H1 (cell line): Measurements from ENCODE around the gene CD38. TPM values are rescaled to one million over a fixed set of nuclear protein-coding genes. Genes with fewer than 3 reads are reported as not detected.

Experiments
- CTCF ChIA-PET: fragments of 300-600 bp; sonication (Branson Sonifier 250); formaldehyde crosslinking; loops from one replicate; lab custom pipeline; 2021; ENCODE audit not compliant: partially characterized antibody; lab: Charles Lee
- POLR2A ChIA-PET: fragments of 300-600 bp; sonication (Branson Sonifier 250); formaldehyde crosslinking; loops from one replicate; lab custom pipeline; 2021; ENCODE audit warnings: inconsistent platforms; ENCODE audit not compliant: partially characterized antibody; lab: Charles Lee
- DNase-seq, 2 experiments: peaks; one replicate each; pipeline versions ENCODE4 v3.0.0 to v3.0.0-alpha.2; 2010 to 2022; ENCODE audit warnings: low spot score in 2 of 2, low read depth in 1 of 2, mixed read lengths in 1 of 2
- FAIRE-seq: peaks from 2 replicates; lab custom pipeline; 2011; peaks lifted over from hg19 to GRCh38; lab: Jason Lieb, UNC
- H2AFZ ChIP-seq: 2 replicates; pipeline ENCODE4 v1.8.1; 2012; ENCODE audit warnings: low read length, inconsistent platforms
- H2AK5ac ChIP-seq: 2 replicates; pipeline ENCODE4 v1.6.1; 2013; ENCODE audit warnings: low read depth, low read length
- H2BK120ac ChIP-seq: replicated peaks from 2 replicates; pipeline ENCODE3; 2013; ENCODE audit warnings: low read depth, low read length, inconsistent platforms
- H2BK12ac ChIP-seq: 2 replicates; pipeline ENCODE4 v1.6.1; 2013; ENCODE audit warnings: low read depth, low read length
- H2BK15ac ChIP-seq: 2 replicates; pipeline ENCODE4 v1.6.1; 2013; ENCODE audit warnings: low read length
- H2BK20ac ChIP-seq: 2 replicates; pipeline ENCODE4 v1.6.1; 2013; ENCODE audit warnings: low read length
- H2BK5ac ChIP-seq: 2 replicates; pipeline ENCODE4 v1.6.1; 2013; ENCODE audit warnings: low read depth, low read length
- H3K14ac ChIP-seq: 2 replicates; pipeline ENCODE4 v1.6.1; 2013; ENCODE audit warnings: inconsistent platforms; ENCODE audit not compliant: insufficient read length
- H3K18ac ChIP-seq: 2 replicates; pipeline ENCODE4 v1.6.1; 2013; ENCODE audit warnings: low read length; ENCODE audit errors: extremely low read depth
- H3K23ac ChIP-seq: 2 replicates; pipeline ENCODE4 v1.6.1; 2013; ENCODE audit warnings: inconsistent platforms; ENCODE audit not compliant: insufficient read length
- H3K23me2 ChIP-seq: 2 replicates; pipeline ENCODE4 v1.6.1; 2013; ENCODE audit warnings: low read depth, low read length
- H3K27ac ChIP-seq: 2 replicates; pipeline ENCODE4 v1.6.1; 2011; ENCODE audit warnings: low read depth, low read length, inconsistent platforms
- H3K27me3 ChIP-seq, 4 experiments: replicated peaks in 1 of 4; 1 replicate in 1 of 4; 2 replicates in 3 of 4; pipeline versions ENCODE4 v1.6.1 to v1.8.1; 2011 to 2013; ENCODE audit warnings: low read length in 3 of 4, mild to moderate bottlenecking in 3 of 4, inconsistent platforms in 2 of 4, mixed read lengths in 2 of 4, moderate library complexity in 1 of 4; ENCODE audit not compliant: control insufficient read depth in 3 of 4, insufficient read depth in 3 of 4; ENCODE audit errors: extremely low read depth in 1 of 4
- H3K36me3 ChIP-seq, 4 experiments: 2 replicates each; pipeline versions ENCODE4 v1.6.1 to v1.8.1; 2011 to 2013; ENCODE audit warnings: mild to moderate bottlenecking in 4 of 4, low read length in 3 of 4, moderate library complexity in 2 of 4, control low read depth in 1 of 4, inconsistent platforms in 1 of 4; ENCODE audit not compliant: insufficient read depth in 4 of 4, control insufficient read depth in 2 of 4
- H3K4ac ChIP-seq: replicated peaks from 2 replicates; pipeline ENCODE3; 2013; ENCODE audit warnings: low read length, low read depth, mixed read lengths, inconsistent platforms; ENCODE audit not compliant: insufficient read length
- H3K4me1 ChIP-seq, 4 experiments: replicated peaks in 1 of 4; 1 replicate in 1 of 4; 2 replicates in 3 of 4; pipeline versions ENCODE4 v1.6.1 to v1.8.1; 2011 to 2013; ENCODE audit warnings: low read length in 3 of 4, inconsistent platforms in 2 of 4, mixed read lengths in 1 of 4; ENCODE audit not compliant: insufficient read depth in 4 of 4, control insufficient read depth in 3 of 4
- H3K4me2 ChIP-seq, 2 experiments: 2 replicates each; pipeline versions ENCODE4 v1.6.1 to v1.8.1; 2011 to 2013; ENCODE audit warnings: low read depth in 2 of 2, low read length in 2 of 2, control low read depth in 1 of 2, inconsistent platforms in 1 of 2, mild to moderate bottlenecking in 1 of 2; ENCODE audit not compliant: insufficient read depth in 1 of 2
- H3K4me3 ChIP-seq, 4 experiments: fragments of 200-600, 300-600 bp in 1 of 4; sonication (generic), shearing (Covaris generic), sonication (Bioruptor Twin) in 1 of 4; 2 replicates each; pipeline versions ENCODE4 v1.5.1 to v1.8.1; 2011 to 2016; ENCODE audit warnings: low read length in 4 of 4, low read depth in 3 of 4, control low read depth in 2 of 4, inconsistent platforms in 2 of 4, mild to moderate bottlenecking in 2 of 4, mixed read lengths in 1 of 4, moderate library complexity in 1 of 4; ENCODE audit not compliant: insufficient read depth in 2 of 4; ENCODE audit errors: extremely low read depth in 1 of 4
- H3K56ac ChIP-seq: replicated peaks from 2 replicates; pipeline ENCODE3; 2013; ENCODE audit warnings: low read depth, mild to moderate bottlenecking, mixed read lengths, low read length, inconsistent platforms; ENCODE audit not compliant: insufficient read length
- H3K79me1 ChIP-seq: 2 replicates; pipeline ENCODE4 v1.6.1; 2013; ENCODE audit warnings: low read depth, low read length, control low read depth
- H3K79me2 ChIP-seq, 2 experiments: 2 replicates each; pipeline versions ENCODE4 v1.6.1 to v1.8.1; 2012 to 2013; ENCODE audit warnings: low read length in 2 of 2, mild to moderate bottlenecking in 2 of 2, inconsistent platforms in 1 of 2; ENCODE audit not compliant: insufficient read depth in 2 of 2, control insufficient read depth in 1 of 2
- H3K9ac ChIP-seq, 4 experiments: replicated peaks in 1 of 4; 1 replicate in 1 of 4; 2 replicates in 3 of 4; pipeline versions ENCODE4 v1.6.1 to v1.8.1; 2011 to 2013; ENCODE audit warnings: low read depth in 3 of 4, low read length in 3 of 4, control low read depth in 2 of 4, mild to moderate bottlenecking in 2 of 4, moderate library complexity in 2 of 4, inconsistent platforms in 1 of 4; ENCODE audit errors: extremely low read depth in 1 of 4
- H3K9me3 ChIP-seq, 2 experiments: 2 replicates each; pipeline versions ENCODE4 v1.6.1 to v1.8.1; 2012 to 2013; ENCODE audit warnings: mild to moderate bottlenecking in 2 of 2, moderate library complexity in 2 of 2, control low read depth in 1 of 2, inconsistent platforms in 1 of 2, low read depth in 1 of 2, low read length in 1 of 2, mixed read lengths in 1 of 2; ENCODE audit not compliant: insufficient read depth in 2 of 2
- H4K20me1 ChIP-seq, 2 experiments: replicated peaks in 1 of 2; 2 replicates each; pipeline versions ENCODE3 to v1.8.1; 2011 to 2013; ENCODE audit warnings: inconsistent platforms in 2 of 2, low read length in 2 of 2, mild to moderate bottlenecking in 1 of 2; ENCODE audit not compliant: insufficient read depth in 2 of 2, control insufficient read depth in 1 of 2
- H4K5ac ChIP-seq: 2 replicates; pipeline ENCODE4 v1.6.1; 2013; ENCODE audit warnings: low read length, low read depth, mixed read lengths, inconsistent platforms; ENCODE audit not compliant: insufficient read length
- H4K8ac ChIP-seq: 2 replicates; pipeline ENCODE4 v1.8.0; 2013; ENCODE audit warnings: mild to moderate bottlenecking, moderate library complexity, low read length, inconsistent platforms; ENCODE audit not compliant: insufficient read depth; ENCODE audit errors: extremely low read depth
- H4K91ac ChIP-seq: replicated peaks from 2 replicates; pipeline ENCODE3; 2013; ENCODE audit warnings: low read length, mixed read lengths, inconsistent platforms; ENCODE audit not compliant: insufficient read length
- CHD1 ChIP-seq: IDR thresholded peaks from 2 replicates; pipeline ENCODE4 v1.6.1; 2012; ENCODE audit warnings: low read depth, low read length, improper control_type of control experiment
- GABPA ChIP-seq: IDR thresholded peaks from 2 replicates; pipeline ENCODE4 v1.6.1; 2011; ENCODE audit warnings: mild to moderate bottlenecking, low read length, moderate library complexity, borderline replicate concordance; ENCODE audit not compliant: insufficient read depth
- NANOG ChIP-seq: IDR thresholded peaks from 2 replicates; pipeline ENCODE4 v1.6.1; 2011; ENCODE audit warnings: low read length, low read depth, mild to moderate bottlenecking, inconsistent platforms; ENCODE audit not compliant: insufficient read depth, poor library complexity, severe bottlenecking
- RAD21 ChIP-seq, 2 experiments: IDR thresholded peaks in 1 of 2; conservative IDR thresholded peaks in 1 of 2; 2 replicates each; pipeline ENCODE4 v1.6.1; 2011; ENCODE audit warnings: low read depth in 2 of 2, low read length in 2 of 2, improper control_type of control experiment in 1 of 2, inconsistent platforms in 1 of 2, mild to moderate bottlenecking in 1 of 2, moderate library complexity in 1 of 2
- SAP30 ChIP-seq: fragments of 300-600 bp; sonication (generic); IDR thresholded peaks from 2 replicates; pipeline ENCODE4 v1.7.1; 2012; ENCODE audit warnings: low read length, moderate library complexity, mild to moderate bottlenecking, inconsistent platforms; ENCODE audit not compliant: insufficient read depth, insufficient replicate concordance
- SIN3A ChIP-seq, 2 experiments: IDR thresholded peaks in 1 of 2; conservative IDR thresholded peaks in 1 of 2; 2 replicates each; pipeline ENCODE4 v1.6.1; 2011 to 2012; ENCODE audit warnings: low read length in 2 of 2, improper control_type of control experiment in 1 of 2, low read depth in 1 of 2, mild to moderate bottlenecking in 1 of 2
- SP4 ChIP-seq: IDR thresholded peaks from 2 replicates; pipeline ENCODE4 v1.6.1; 2012; ENCODE audit warnings: low read length, inconsistent platforms
- TAF7 ChIP-seq: optimal IDR thresholded peaks from 2 replicates; pipeline ENCODE3; 2011; ENCODE audit warnings: low read depth, mild to moderate bottlenecking, inconsistent platforms, low read length, moderate library complexity, borderline replicate concordance
- TBP ChIP-seq: IDR thresholded peaks from 2 replicates; pipeline ENCODE4 v1.6.1; 2011; ENCODE audit warnings: low read depth, low read length, improper control_type of control experiment
- USF2 ChIP-seq: IDR thresholded peaks from 2 replicates; pipeline ENCODE4 v1.6.1; 2011; ENCODE audit warnings: low read length, improper control_type of control experiment
- WGBS, 2 experiments: shearing (Covaris generic) in 1 of 2; methylation state at CpG; one replicate each; pipeline versions ENCODE4 v1.1.6 to v1.1.7; 2013 to 2015; ENCODE audit warnings: low lambda C conversion rate in 2 of 2, mixed read lengths in 2 of 2, inconsistent platforms in 1 of 2, low coverage in 1 of 2, missing lambda C conversion rate in 1 of 2; ENCODE audit not compliant: insufficient replicate concordance in 2 of 2, insufficient coverage in 1 of 2, insufficient read length in 1 of 2; ENCODE audit errors: extremely low coverage in 1 of 2, missing lambda C conversion rate in 1 of 2; 5-methylcytosine and 5-hydroxymethylcytosine counted together
- polyA plus RNA-seq, 7 experiments: library from polyadenylated mRNA; depleted of rRNA in 3 of 7; stranded (reverse) in 5 of 7; unstranded in 2 of 7; fragments of >200 nt in 5 of 7; fragments of 200-250 nt in 2 of 7; gene quantifications; 1 replicate in 5 of 7; 2 replicates in 1 of 7; 4 replicates in 1 of 7; pipeline versions ENCODE4 v1.2.1 to v1.2.3, GENCODE V29; 2011 to 2013; ENCODE audit warnings: missing spikeins in 2 of 7, mixed read lengths in 2 of 7
- total RNA-seq: library from RNA; stranded (reverse); fragmentation: NEBNext Ultra II Directional; extraction: Animal tissue kit (Norgen Biotek cat#: 25700); gene quantifications from 2 replicates; pipeline ENCODE4 v1.2.1, GENCODE V29; 2021

The CD38 gene
- total and polyA plus RNA-seq, 2 of the 8 experiments (the other 6 are each of a cell fraction or from before 2014, with no cell fraction given), result 0.14 to 0.24 TPM

GRCh38 chr4:15755321-15756155 is 22.6 kb upstream of the CD38 start:
- Histone ChIP-seq H2BK20ac (no peak overlapping the region), H3K23ac (no peak overlapping the region), H3K9ac (no peak overlapping the region), H4K91ac (no peak overlapping the region), H3K56ac (no peak overlapping the region), H3K27me3 (no peaks in the 10 kb centered on the region), H3K27ac (no peak overlapping the region), H2BK15ac (no peak overlapping the region), H3K36me3 (no peaks in the 10 kb centered on the region), H2AFZ (no peak overlapping the region), H3K23me2 (no peaks in the 10 kb centered on the region), H4K5ac (no peak overlapping the region), H3K18ac (no peak overlapping the region), H2BK120ac (no peak overlapping the region), H3K4me1 (no peaks in the 10 kb centered on the region), H2BK12ac (no peak overlapping the region), H2BK5ac (no peak overlapping the region), H3K14ac (no peak overlapping the region), H4K20me1 (no peaks in the 10 kb centered on the region), H3K79me2 (no peaks in the 10 kb centered on the region), H3K4me3 (no peak overlapping the region), H3K4me2 (no peak overlapping the region), H2AK5ac (no peak overlapping the region), H4K8ac (no peak overlapping the region), H3K79me1 (no peaks in the 10 kb centered on the region), H3K4ac (no peak overlapping the region), H3K9me3 (no peaks in the 10 kb centered on the region)
- DNase-seq (no peak), FAIRE-seq (no peak)
- ChIA-PET POLR2A (no interaction called here), CTCF (interaction anchor here (1.1 to 3.9 kb wide), 6 partner anchors 7 to 60 kb away, joined by 3 to 21 read pairs (median 4); no protein-coding TSS in a partner anchor)
- WGBS, 2 experiments, result 91% methylated on average over 4 of the region's 4 CpGs; no CpG with 5 or more reads in 1 of the 2 experiments
- TF ChIP-seq NANOG, result no peak
- TF ChIP-seq SAP30, result no peak
- TF ChIP-seq SIN3A (conservative IDR thresholded peaks at IDR 0.05 in 1 of 2, IDR thresholded peaks at IDR 0.05 in 1 of 2; ENCODE audit: low read depth in 1 of 2, low read length in 2 of 2), result no peak
- TF ChIP-seq TAF7, result no peak
- no peak for TF ChIP-seq SP4
- TF ChIP-seq USF2, result no peak
- TF ChIP-seq GABPA, result no peak
- no peak for TF ChIP-seq TBP
- no peak for TF ChIP-seq CHD1
- TF ChIP-seq RAD21 (IDR thresholded peaks at IDR 0.05 in 1 of 2, conservative IDR thresholded peaks at IDR 0.05 in 1 of 2; ENCODE audit: low read depth in 2 of 2, low read length in 2 of 2), result no peak
